Nucleus accumbens (tissue), 56 donors: ENCODE measurements around the gene ZIC4.

Experiments
- DNase-seq, 56 donors: peaks; one replicate each; lab custom pipeline; 2025; lab: John Stamatoyannopoulos, UW

ZIC4 gene

GRCh38 chr3:147358144-147358992 lies 48.0 kb downstream of the ZIC4 start:
- DNase-seq: no peak

- DNase-seq: no peak
These were observed 49.1 kb downstream of the ZIC4 start for GRCh38 chr3:147356909-147357900.

GRCh38 chr3:147356145-147356908 lies 50.0 kb downstream of the ZIC4 start:
- no peak for DNase-seq

GRCh38 chr3:147355753-147356090 lies 50.6 kb downstream of the ZIC4 start:
- no peak for DNase-seq

- no peak for DNase-seq
These were observed 51.1 kb downstream of the ZIC4 start for GRCh38 chr3:147355084-147355752.

- peak in 3 of 56 donors; percentile 7 to 9 (median 9) for DNase-seq
These were observed 51.7 kb downstream of the ZIC4 start for GRCh38 chr3:147354623-147355022.

- DNase-seq: no peak
These were observed 55.0 kb downstream of the ZIC4 start for GRCh38 chr3:147351301-147351700.

- no peak for DNase-seq
These were observed 57.4 kb downstream of the ZIC4 start for GRCh38 chr3:147348976-147349375.

- no peak for DNase-seq
These were observed 62.4 kb downstream of the ZIC4 start for GRCh38 chr3:147343926-147344325.

- no peak for DNase-seq
These were observed 64.6 kb downstream of the ZIC4 start for GRCh38 chr3:147341727-147342126.

- DNase-seq: no peak
These were observed 69.6 kb downstream of the ZIC4 start for GRCh38 chr3:147336543-147337278.
